Fibroblast of mammary gland (primary cell): ENCODE data around the gene LSMEM2.

ENCODE experiments used
- DNase-seq: peaks from one replicate; pipeline ENCODE4 v3.0.0-alpha.2; 2010; ENCODE audit warnings: low read depth
- H3K4me3 ChIP-seq: 2 replicates; pipeline ENCODE4 v1.5.1; 2011; ENCODE audit warnings: low read depth, mild to moderate bottlenecking, low read length, moderate library complexity; ENCODE audit not compliant: control insufficient read depth
- TF ChIP-seq, protein P1 (sequence below): conservative IDR thresholded peaks from 2 replicates; pipeline ENCODE4 v1.5.1; 2011; ENCODE audit warnings: low read depth, low read length, inconsistent platforms; ENCODE audit not compliant: control insufficient read depth, insufficient read depth

Gene LSMEM2

GRCh38 chr3:50323092-50323600, 44.3 kb downstream of the LSMEM2 start:
- no peak for DNase-seq
- TF ChIP-seq, protein P1, sequence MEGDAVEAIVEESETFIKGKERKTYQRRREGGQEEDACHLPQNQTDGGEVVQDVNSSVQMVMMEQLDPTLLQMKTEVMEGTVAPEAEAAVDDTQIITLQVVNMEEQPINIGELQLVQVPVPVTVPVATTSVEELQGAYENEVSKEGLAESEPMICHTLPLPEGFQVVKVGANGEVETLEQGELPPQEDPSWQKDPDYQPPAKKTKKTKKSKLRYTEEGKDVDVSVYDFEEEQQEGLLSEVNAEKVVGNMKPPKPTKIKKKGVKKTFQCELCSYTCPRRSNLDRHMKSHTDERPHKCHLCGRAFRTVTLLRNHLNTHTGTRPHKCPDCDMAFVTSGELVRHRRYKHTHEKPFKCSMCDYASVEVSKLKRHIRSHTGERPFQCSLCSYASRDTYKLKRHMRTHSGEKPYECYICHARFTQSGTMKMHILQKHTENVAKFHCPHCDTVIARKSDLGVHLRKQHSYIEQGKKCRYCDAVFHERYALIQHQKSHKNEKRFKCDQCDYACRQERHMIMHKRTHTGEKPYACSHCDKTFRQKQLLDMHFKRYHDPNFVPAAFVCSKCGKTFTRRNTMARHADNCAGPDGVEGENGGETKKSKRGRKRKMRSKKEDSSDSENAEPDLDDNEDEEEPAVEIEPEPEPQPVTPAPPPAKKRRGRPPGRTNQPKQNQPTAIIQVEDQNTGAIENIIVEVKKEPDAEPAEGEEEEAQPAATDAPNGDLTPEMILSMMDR = no peak
- H3K4me3 ChIP-seq = no peak overlapping the region

DNA sequence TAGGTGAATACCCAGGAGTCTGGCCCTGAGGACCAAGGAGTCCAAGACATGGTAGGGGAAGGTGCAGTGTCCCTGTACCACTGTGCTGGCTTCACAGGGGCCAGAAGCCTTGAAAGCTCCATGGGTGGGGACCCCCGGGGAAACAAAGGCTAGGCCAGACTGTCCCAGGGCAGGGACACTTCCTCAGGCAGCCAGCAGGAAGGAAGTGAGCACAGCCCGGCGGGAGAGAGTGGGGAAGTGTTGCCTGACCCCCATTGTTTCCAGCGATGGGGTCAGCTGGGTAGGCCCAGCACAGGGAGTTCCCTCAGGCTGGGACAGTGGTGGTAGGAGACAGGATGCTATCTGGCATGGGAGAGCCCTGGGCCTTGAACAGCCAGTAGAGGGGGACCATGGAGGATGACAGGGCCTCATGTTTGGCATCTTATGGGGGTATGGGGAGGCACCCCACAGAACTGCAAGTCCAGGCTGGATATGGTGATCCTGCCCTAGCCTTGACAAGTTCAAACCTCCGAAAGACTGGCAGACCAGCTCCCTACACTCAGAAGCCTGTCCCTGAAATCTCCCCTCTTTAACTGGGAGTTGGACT, 44.8 kb downstream of the LSMEM2 start:
- no peak overlapping the region for H3K4me3 ChIP-seq
- no peak for DNase-seq
- TF ChIP-seq, protein P1 = no peak

DNA sequence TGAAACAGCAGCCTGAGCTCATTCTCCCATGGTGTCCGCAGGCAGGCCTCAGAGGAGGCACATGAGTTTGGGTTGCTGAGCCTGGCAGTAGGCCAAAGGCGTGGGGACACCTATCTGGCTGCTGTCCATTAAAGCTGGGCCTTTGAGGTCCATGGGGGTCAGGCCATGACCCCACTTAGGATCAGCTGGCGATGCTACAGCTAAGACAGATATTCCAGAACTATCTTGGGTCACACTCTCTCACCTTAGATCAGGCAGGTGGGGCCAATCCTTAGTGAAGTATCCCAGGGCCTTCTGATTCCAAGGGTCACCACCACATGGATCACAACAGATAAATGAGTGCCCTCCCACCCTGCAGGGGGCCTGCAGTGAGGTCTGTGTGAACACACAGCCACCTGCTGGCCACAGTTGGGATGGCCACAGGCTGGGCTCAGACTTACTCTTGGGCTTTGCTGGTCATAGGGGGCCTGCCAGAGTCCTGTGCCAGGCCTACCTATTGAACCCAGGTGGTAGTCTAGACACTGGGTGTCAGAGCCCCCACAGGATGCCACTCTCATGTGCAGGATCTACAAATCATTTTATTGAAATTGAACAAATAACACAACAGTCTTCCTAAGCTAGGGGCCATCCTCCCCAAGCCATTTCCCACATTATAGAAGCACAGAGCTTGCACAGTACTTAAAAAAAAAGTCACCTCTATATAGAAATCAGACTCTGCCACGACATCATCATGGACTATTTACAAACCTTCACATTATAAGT, 45.6 kb downstream of the LSMEM2 start:
- TF ChIP-seq, protein P1 = peak; percentile 85
- DNase-seq = peak; percentile 69
- no peak overlapping the region for H3K4me3 ChIP-seq

- no peak for DNase-seq
- TF ChIP-seq, protein P1 = no peak
- no peak overlapping the region for H3K4me3 ChIP-seq
These were observed 46.2 kb downstream of the LSMEM2 start for GRCh38 chr3:50325113-50325480.

GRCh38 chr3:50325497-50326181, 46.8 kb downstream of the LSMEM2 start:
- TF ChIP-seq, protein P1 = no peak
- H3K4me3 ChIP-seq = no peak overlapping the region
- DNase-seq = no peak

DNA sequence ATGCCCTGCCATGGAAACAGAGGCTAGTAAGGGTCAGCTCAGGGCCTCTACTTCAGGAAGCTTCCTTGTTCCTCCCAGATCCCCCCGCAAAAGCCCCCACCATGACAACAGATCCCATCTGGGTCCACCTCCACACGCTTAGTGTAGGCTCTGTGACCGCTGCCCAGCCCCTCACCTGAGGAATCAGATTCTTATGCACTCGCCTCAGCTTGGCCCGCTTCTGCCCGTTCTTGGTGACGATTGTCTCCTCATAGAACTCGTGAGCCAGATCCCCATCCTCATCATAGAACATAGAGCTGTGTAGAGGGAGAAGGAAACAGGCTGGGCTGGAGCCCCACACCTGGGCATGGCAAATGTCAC, 47.3 kb downstream of the LSMEM2 start:
- TF ChIP-seq, protein P1 = no peak
- no peak for DNase-seq
- no peak overlapping the region for H3K4me3 ChIP-seq
